Adrenal gland (tissue), 12 donors: Measurements from ENCODE around the gene GCNT1. TPM values are rescaled to one million over a fixed set of nuclear protein-coding genes. Genes with fewer than 3 reads are reported as not detected.

ENCODE experiments used
- DNase-seq, 7 donors: peaks; one replicate each; pipeline ENCODE4 v3.0.0-alpha.2; 2019 to 2020
- H3K27ac ChIP-seq, 5 donors: fragments of 200-600 bp; sonication (generic) in 4 of 5; 1 replicate in 3 of 5; 2 replicates in 2 of 5; pipeline versions ENCODE4 v1.5.1 to v1.8.0; 2016 to 2020; ENCODE audit warnings: mild to moderate bottlenecking in 1 of 5
- H3K27me3 ChIP-seq: fragments of 200-600 bp; 2 replicates; pipeline ENCODE4 v1.8.0; 2021
- H3K36me3 ChIP-seq, 2 donors: fragments of 200-600 bp; replicated peaks in 1 of 2; 1 replicate in 1 of 2; 2 replicates in 1 of 2; pipeline versions ENCODE4 v1.5.1 to v1.8.0; 2018 to 2022
- H3K4me1 ChIP-seq, 2 donors: fragments of 200-600 bp; replicated peaks in 1 of 2; 1 replicate in 1 of 2; 2 replicates in 1 of 2; pipeline versions ENCODE4 v1.5.1 to v1.8.0; 2018 to 2021
- H3K4me3 ChIP-seq, 4 donors: fragments of 200-600 bp; sonication (generic) in 3 of 4; one replicate each; pipeline ENCODE4 v1.5.1; 2016 to 2018
- H3K9me3 ChIP-seq, 3 donors: fragments of 200-600 bp; sonication (generic) in 1 of 3; replicated peaks in 1 of 3; 1 replicate in 2 of 3; 2 replicates in 1 of 3; pipeline versions ENCODE4 v1.5.1 to v1.8.0; 2016 to 2021
- POLR2A ChIP-seq, 2 donors: fragments of 450-650 bp; IDR thresholded peaks; one replicate each; pipeline ENCODE4 v1.6.1; 2017; ENCODE audit warnings: antibody characterized with exemption in 2 of 2, mild to moderate bottlenecking in 2 of 2, moderate library complexity in 1 of 2
- WGBS, 4 donors: extraction: QIAGEN DNeasy Blood & Tissue Kit in 2 of 4; methylation state at CpG; one replicate each; pipeline versions ENCODE4 v1.1.5 to v1.1.7; 2013 to 2017; 5-methylcytosine and 5-hydroxymethylcytosine counted together
- intact Hi-C, 2 donors: fragments of 100-400 bp; cut with DNase I; formaldehyde crosslinking; loops; one replicate each; pipeline versions ENCODE4 v1.14.1 to v1.15.0; 2022 to 2023
- polyA plus RNA-seq, 3 donors: library from polyadenylated mRNA; stranded (reverse); fragments of 200-250 nt in 2 of 3; fragments of 350-450 nt in 1 of 3; fragmentation: Illumina TruSeq in 1 of 3; extraction: RNeasy Lipid Tissue Mini Kit (QIAGEN cat#74804) in 1 of 3; gene quantifications; one replicate each; pipeline ENCODE4 v1.2.3, GENCODE V29; 2013 to 2014
- total RNA-seq, 9 donors: library from RNA; depleted of rRNA in 4 of 9; stranded (reverse); fragments of >200 nt in 4 of 9; fragments of 120-200 nt in 1 of 9; fragmentation: NEBNext Ultra II Directional in 1 of 9; extraction: Animal tissue kit (Norgen Biotek cat#: 25700) in 1 of 9; gene quantifications; one replicate each; pipeline versions ENCODE4 v1.1.0 to v1.2.4, GENCODE V29; 2013 to 2023
- TF ChIP-seq, protein P1 (sequence below), 6 experiments: fragments of 450-650 bp in 4 of 6; fragments of 200-600 bp in 2 of 6; sonication (generic) in 1 of 6; IDR thresholded peaks; 1 replicate in 5 of 6; 2 replicates in 1 of 6; pipeline versions ENCODE4 v1.5.1 to v1.8.0; 2016 to 2021; ENCODE audit warnings: antibody characterized with exemption in 6 of 6, mild to moderate bottlenecking in 2 of 6, moderate library complexity in 1 of 6
- donor health status: healthy with polysubstance abuse.
- donor health status: Bipolar disorder and iron deficiency.
- donor health status: DM: yes; HTN: yes; CAD: no.
- donor health status: DM: no; HTN: no; CAD: no.
- donor health status: DM: no; HTN: no; CAD: no.
- donor health status: DM: yes; HTN: yes; CAD: no.

The GCNT1 gene
- total and polyA plus RNA-seq, 12 donors = 0.77 to 56.4 (median 3.6) TPM

DNA sequence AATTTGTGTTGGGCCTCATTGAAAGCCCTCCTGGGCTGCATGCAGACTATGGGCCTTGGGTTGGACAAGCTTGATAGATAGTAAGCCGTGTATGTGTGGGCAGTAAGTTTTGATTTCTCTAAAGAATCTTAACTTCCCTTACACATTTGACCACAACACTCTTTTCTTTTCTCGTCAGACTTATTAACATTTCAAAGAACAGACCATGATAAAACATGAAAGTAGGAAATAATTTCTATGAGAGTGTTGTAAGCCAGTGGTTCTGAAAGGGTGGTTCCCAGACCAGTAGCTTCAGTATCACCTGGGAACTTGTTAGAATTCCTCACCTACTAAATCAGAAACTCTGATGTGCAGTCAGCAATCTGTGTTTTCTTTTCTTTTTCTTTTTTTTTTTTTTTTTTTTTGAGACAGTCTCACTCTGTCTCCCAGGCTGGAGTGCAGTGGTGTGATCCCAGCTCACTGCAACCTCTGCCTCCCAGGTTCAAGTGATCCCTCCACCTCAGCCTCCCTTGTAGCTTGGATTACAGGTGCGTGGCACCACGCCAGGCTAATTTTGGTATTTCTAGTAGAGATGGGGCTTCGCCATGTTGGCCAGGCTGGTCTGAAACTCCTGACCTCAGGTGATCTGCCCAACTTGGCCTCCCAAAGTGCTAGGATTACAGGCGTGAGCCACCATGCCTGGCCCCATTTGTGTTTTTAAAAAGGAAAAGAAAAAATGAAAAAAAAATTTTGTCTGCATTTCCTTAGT is 20.0 kb upstream of the GCNT1 start:
- Histone ChIP-seq H3K4me3 (no peak overlapping the region), H3K27ac (no peak overlapping the region), H3K36me3 (no peaks in the 10 kb centered on the region), H3K27me3 (no peaks in the 10 kb centered on the region), H3K4me1 (no peaks in the 10 kb centered on the region), H3K9me3 (no peaks in the 10 kb centered on the region)
- WGBS, 4 donors = 80 to 91% (median 83%) methylated on average over 6 of the region's 6 CpGs
- no peak for DNase-seq
- intact Hi-C loops = no loop called here
- TF ChIP-seq POLR2A (IDR thresholded peaks at IDR 0.05) = no peak
- TF ChIP-seq, protein P1, sequence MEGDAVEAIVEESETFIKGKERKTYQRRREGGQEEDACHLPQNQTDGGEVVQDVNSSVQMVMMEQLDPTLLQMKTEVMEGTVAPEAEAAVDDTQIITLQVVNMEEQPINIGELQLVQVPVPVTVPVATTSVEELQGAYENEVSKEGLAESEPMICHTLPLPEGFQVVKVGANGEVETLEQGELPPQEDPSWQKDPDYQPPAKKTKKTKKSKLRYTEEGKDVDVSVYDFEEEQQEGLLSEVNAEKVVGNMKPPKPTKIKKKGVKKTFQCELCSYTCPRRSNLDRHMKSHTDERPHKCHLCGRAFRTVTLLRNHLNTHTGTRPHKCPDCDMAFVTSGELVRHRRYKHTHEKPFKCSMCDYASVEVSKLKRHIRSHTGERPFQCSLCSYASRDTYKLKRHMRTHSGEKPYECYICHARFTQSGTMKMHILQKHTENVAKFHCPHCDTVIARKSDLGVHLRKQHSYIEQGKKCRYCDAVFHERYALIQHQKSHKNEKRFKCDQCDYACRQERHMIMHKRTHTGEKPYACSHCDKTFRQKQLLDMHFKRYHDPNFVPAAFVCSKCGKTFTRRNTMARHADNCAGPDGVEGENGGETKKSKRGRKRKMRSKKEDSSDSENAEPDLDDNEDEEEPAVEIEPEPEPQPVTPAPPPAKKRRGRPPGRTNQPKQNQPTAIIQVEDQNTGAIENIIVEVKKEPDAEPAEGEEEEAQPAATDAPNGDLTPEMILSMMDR (IDR thresholded peaks at IDR 0.05) = no peak

DNA sequence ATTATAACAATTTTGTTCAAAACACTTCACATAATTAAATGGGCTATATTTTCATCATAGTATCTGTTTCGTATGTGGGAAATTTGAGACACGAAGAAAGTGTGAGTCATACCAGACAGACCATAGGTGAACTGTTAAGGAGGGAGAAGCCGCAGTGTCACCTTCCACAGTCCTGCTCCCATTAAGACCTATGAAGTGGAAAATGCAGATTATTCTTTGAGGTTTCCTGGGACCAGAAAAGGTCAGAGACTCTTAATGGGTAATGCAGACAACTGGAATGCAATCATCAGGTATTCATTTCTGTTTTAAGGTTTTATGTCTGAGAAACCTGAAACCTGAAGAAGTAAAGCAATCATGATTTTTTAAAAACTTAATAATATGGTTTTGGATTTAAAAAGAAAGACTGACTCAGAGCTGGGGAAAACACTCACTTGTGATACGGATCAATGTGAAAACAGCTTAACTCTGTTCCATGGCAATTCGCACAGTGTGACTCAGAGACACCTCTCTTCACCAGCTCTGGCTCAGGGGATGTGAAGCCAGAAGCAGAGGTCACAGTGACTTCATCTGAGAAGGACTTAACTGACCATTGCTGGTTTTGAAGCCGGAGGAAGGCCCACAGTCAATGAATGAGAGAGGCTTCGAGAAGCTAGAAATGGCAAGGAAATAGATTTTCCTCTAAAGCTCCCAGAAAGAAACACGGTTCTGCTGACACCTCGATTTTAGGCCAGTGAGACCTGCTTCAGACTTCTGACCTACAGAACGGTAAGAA is 17.2 kb upstream of the GCNT1 start:
- no peak for TF ChIP-seq POLR2A (IDR thresholded peaks at IDR 0.05)
- TF ChIP-seq, protein P1 (IDR thresholded peaks at IDR 0.05) = no peak
- intact Hi-C loops = no loop called here

DNA sequence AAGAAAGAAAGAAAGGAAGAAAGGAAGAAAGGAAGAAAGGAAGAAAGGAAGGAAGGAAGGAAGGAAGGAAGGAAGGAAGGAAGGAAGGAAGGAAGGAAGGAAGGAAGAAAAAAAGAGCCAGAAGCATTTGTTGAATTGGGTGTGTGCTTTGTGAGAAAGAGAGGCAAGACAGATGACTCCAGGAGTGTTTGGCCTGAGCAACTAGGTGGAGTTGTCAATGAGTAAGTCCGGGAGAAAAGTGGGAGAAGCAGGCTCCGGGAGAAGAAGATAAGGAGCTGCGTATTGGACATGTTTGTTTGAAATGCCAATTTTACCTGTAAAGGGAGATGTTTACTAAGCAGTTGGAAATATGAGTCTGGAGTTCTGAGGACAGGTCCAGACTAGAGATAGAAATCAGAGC is 15.1 kb upstream of the GCNT1 start:
- Histone ChIP-seq H3K9me3 (no peaks in the 10 kb centered on the region), H3K27me3 (no peaks in the 10 kb centered on the region), H3K36me3 (no peaks in the 10 kb centered on the region), H3K4me1 (no peaks in the 10 kb centered on the region), H3K27ac (no peak overlapping the region), H3K4me3 (no peak overlapping the region)
- intact Hi-C loops = no loop called here
- 81 to 88% (median 86%) methylated on average over 3 of the region's 3 CpGs for WGBS, 4 donors
- no peak for TF ChIP-seq POLR2A (IDR thresholded peaks at IDR 0.05)
- TF ChIP-seq, protein P1 (IDR thresholded peaks at IDR 0.05) = no peak
- no peak for DNase-seq

More for the DNA sequence above, 17.2 kb upstream of the GCNT1 start:
- no peaks in the 10 kb centered on the region for H3K36me3 ChIP-seq
- H3K4me3 ChIP-seq = no peak overlapping the region
- 86 to 92% (median 90%) methylated on average over 10 of the region's 10 CpGs for WGBS, 4 donors
- H3K27ac ChIP-seq = no peak overlapping the region
- no peaks in the 10 kb centered on the region for H3K4me1 ChIP-seq
- no peaks in the 10 kb centered on the region for H3K9me3 ChIP-seq
- no peak for DNase-seq
- no peaks in the 10 kb centered on the region for H3K27me3 ChIP-seq

DNA sequence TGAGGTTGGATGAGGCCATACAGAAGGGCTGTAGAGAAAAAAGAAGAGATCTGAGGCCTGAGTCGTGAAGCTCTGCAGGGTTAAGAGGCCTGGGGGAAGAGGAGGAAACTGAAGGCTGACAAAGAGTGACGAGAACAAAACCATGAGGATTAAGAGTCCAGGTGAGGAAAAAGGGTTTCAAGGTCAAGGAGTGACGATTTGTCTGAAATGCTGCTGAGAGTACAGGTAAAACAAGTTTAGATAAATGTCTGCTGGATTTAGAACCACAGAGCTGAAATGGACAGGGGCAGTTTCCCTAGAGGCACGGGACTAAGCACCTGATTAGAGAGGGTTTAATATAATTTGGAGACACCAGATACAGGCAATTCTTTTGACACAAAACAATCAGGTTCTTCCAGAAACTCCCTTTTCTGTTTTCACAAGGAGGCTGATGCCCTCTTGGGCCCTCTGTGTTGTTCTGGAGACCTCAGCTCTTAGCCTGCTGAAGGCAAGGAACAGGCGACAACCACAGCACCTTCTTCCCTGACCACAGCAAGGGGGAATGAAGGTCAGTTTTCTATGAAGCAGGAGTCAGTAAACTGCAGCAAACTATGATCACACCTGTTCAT is 14.6 kb upstream of the GCNT1 start:
- intact Hi-C loops = no loop called here

More for the DNA sequence above, 14.6 kb upstream of the GCNT1 start:
- H3K4me1 ChIP-seq = no peaks in the 10 kb centered on the region
- no peak overlapping the region for H3K4me3 ChIP-seq
- no peak for DNase-seq
- no peaks in the 10 kb centered on the region for H3K27me3 ChIP-seq
- 72 to 89% (median 85%) methylated on average over 5 of the region's 5 CpGs for WGBS, 4 donors
- no peak overlapping the region for H3K27ac ChIP-seq
- no peaks in the 10 kb centered on the region for H3K36me3 ChIP-seq
- H3K9me3 ChIP-seq = no peaks in the 10 kb centered on the region
- no peak for TF ChIP-seq POLR2A (IDR thresholded peaks at IDR 0.05)
- TF ChIP-seq, protein P1 (IDR thresholded peaks at IDR 0.05) = no peak
